ENCODE data around the gene YWHAQ. TPM values are rescaled to one million over a fixed set of nuclear protein-coding genes. Genes with fewer than 3 reads are reported as not detected.

YWHAQ gene
- total and polyA plus RNA-seq, 2 donors (not counting 1 experiment from before 2014, with no cell fraction given) = 68.7 to 126 TPM

- Histone ChIP-seq H3K27me3 (replicated peaks in 1 of 4; ENCODE audit: control extremely low read depth in 1 of 4, control insufficient read depth in 3 of 4, insufficient read depth in 4 of 4, low read length in 3 of 4) (no peaks in the 10 kb centered on the region), H4K20me1 (ENCODE audit: control insufficient read depth, insufficient read depth, low read length, poor library complexity, severe bottlenecking) (no peaks in the 10 kb centered on the region), H3K9me3 (ENCODE audit: control extremely low read depth in 1 of 3, control insufficient read depth in 2 of 3, insufficient read depth in 1 of 3, low read length in 2 of 3) (no peaks in the 10 kb centered on the region), H3K4me2 (replicated peaks; ENCODE audit: low read depth, low read length, poor library complexity, severe bottlenecking) (no peak overlapping the region), H3K4me1 (ENCODE audit: control insufficient read depth in 2 of 2, insufficient read depth in 2 of 2, low read length in 2 of 2) (no peaks in the 10 kb centered on the region), H3K4me3 (ENCODE audit: control extremely low read depth in 1 of 5, extremely low read depth in 1 of 5, insufficient read depth in 1 of 5, low read depth in 2 of 5, low read length in 4 of 5) (no peak overlapping the region), H3K9ac (ENCODE audit: low read length) (no peak overlapping the region), H3K27ac (ENCODE audit: low read length in 2 of 2) (no peak overlapping the region), H3K79me2 (ENCODE audit: control insufficient read depth, insufficient read depth, low read length) (no peaks in the 10 kb centered on the region), H2AFZ (ENCODE audit: insufficient read depth, low read depth, low read length, poor library complexity, severe bottlenecking) (no peak overlapping the region), H3K36me3 (replicated peaks in 1 of 2; ENCODE audit: control extremely low read depth in 1 of 2, control insufficient read depth in 1 of 2, extremely low read depth in 1 of 2, insufficient read depth in 2 of 2, low read length in 1 of 2) (no peaks in the 10 kb centered on the region)
- intact Hi-C loops (cut with micrococcal nuclease) = no loop called here
- ChIA-PET CTCF (interaction anchor here (0.5 kb wide), 1 partner anchor 1820 kb away, joined by 3 read pairs; no protein-coding TSS in a partner anchor), POLR2A (no interaction called here)
- WGBS (ENCODE audit: insufficient coverage) = 89% methylated on average over 7 of the region's 9 CpGs
- no peaks in the 10 kb centered on the region for H3K27me3 Mint-ChIP-seq
- H3K4me3 Mint-ChIP-seq = no peak overlapping the region
- TF ChIP-seq CTCF (IDR thresholded peaks at IDR 0.05) (no peak), EZH2 (IDR thresholded peaks at IDR 0.05; ENCODE audit: borderline replicate concordance, insufficient read depth, low read depth, low read length, poor library complexity, severe bottlenecking) (no peak)
- H3K9me3 Mint-ChIP-seq (ENCODE audit: insufficient read depth) = no peaks in the 10 kb centered on the region
- DNase-seq (no peak), ATAC-seq (ENCODE audit: low read depth) (no peak)
- H3K27ac Mint-ChIP-seq = no peak overlapping the region
- peaks cover 3% of the 10 kb centered on the region for H3K4me1 Mint-ChIP-seq
Observed at GRCh38 chr2:9658972-9659371, 28.2 kb upstream of the YWHAQ start.

- Mint-ChIP-seq H3K4me3 (no peak overlapping the region), H3K9me3 (ENCODE audit: insufficient read depth) (no peaks in the 10 kb centered on the region), H3K27ac (no peak overlapping the region), H3K27me3 (no peaks in the 10 kb centered on the region), H3K4me1 (peaks cover 6% of the 10 kb centered on the region)
- intact Hi-C loops (cut with micrococcal nuclease) = no loop called here
- CTCF ChIA-PET = no interaction called here
- POLR2A ChIA-PET = no interaction called here
- no peak for ATAC-seq (ENCODE audit: low read depth)
- Histone ChIP-seq H3K36me3 (replicated peaks in 1 of 2; ENCODE audit: control extremely low read depth in 1 of 2, control insufficient read depth in 1 of 2, extremely low read depth in 1 of 2, insufficient read depth in 2 of 2, low read length in 1 of 2) (no peaks in the 10 kb centered on the region), H3K4me3 (ENCODE audit: control extremely low read depth in 1 of 5, extremely low read depth in 1 of 5, insufficient read depth in 1 of 5, low read depth in 2 of 5, low read length in 4 of 5) (no peak overlapping the region), H3K4me1 (ENCODE audit: control insufficient read depth in 2 of 2, insufficient read depth in 2 of 2, low read length in 2 of 2) (peaks cover 0 to 2% of the 10 kb centered on the region in 2 donors), H3K9ac (ENCODE audit: low read length) (no peak overlapping the region), H3K9me3 (ENCODE audit: control extremely low read depth in 1 of 3, control insufficient read depth in 2 of 3, insufficient read depth in 1 of 3, low read length in 2 of 3) (no peaks in the 10 kb centered on the region), H3K27ac (ENCODE audit: low read length in 2 of 2) (no peak overlapping the region), H3K4me2 (replicated peaks; ENCODE audit: low read depth, low read length, poor library complexity, severe bottlenecking) (no peak overlapping the region), H4K20me1 (ENCODE audit: control insufficient read depth, insufficient read depth, low read length, poor library complexity, severe bottlenecking) (no peaks in the 10 kb centered on the region), H2AFZ (ENCODE audit: insufficient read depth, low read depth, low read length, poor library complexity, severe bottlenecking) (no peak overlapping the region), H3K27me3 (replicated peaks in 1 of 4; ENCODE audit: control extremely low read depth in 1 of 4, control insufficient read depth in 3 of 4, insufficient read depth in 4 of 4, low read length in 3 of 4) (no peaks in the 10 kb centered on the region), H3K79me2 (ENCODE audit: control insufficient read depth, insufficient read depth, low read length) (no peaks in the 10 kb centered on the region)
- WGBS (ENCODE audit: insufficient coverage) = no CpG with 5 or more reads among the region's 6 CpGs
- no peak for DNase-seq
- TF ChIP-seq EZH2 (IDR thresholded peaks at IDR 0.05; ENCODE audit: borderline replicate concordance, insufficient read depth, low read depth, low read length, poor library complexity, severe bottlenecking) (no peak), CTCF (IDR thresholded peaks at IDR 0.05) (no peak)
Observed at GRCh38 chr2:9657731-9658130, 26.9 kb upstream of the YWHAQ start.

Measured in B cell (primary cell).